ENCODE measurements around the gene MEF2B.
"Not testable (repeated sequence)": the region's sequence is repeated elsewhere in the genome, so short reads cannot be mapped to it uniquely, and the experiment has no call there.

The MEF2B gene

DNA sequence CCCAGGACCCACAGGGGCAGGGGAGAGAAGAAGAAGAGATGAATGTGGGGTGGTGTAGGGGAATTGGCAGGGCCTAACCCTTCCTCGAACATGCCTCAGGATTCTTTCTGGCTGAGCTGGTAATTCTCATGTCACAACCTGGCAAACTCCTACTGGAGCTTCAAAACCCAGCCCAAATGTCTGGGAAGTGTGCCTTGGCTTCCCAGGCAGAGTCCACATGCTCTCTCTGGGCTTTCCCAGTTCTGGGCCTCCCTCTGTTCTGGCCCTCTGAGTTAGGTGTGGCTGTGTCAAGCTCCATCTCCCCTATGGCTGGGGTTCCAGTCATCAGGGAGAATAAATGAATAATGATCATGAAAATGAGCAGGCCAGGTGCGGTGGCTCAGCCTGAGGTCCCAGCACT, 20.6 kb downstream of the MEF2B start:
- Histone ChIP-seq H3K27me3 (replicated peaks; ENCODE audit: insufficient read depth, low read length) (no peaks in the 10 kb centered on the region), H2AFZ (ENCODE audit: low read length) (no peak overlapping the region), H3K4me2 (ENCODE audit: low read depth, low read length) (no peak overlapping the region), H3K4me3 (ENCODE audit: low read length) (no peak overlapping the region), H3K9ac (ENCODE audit: low read length) (no peak overlapping the region), H3K27ac (ENCODE audit: low read length) (no peak overlapping the region), H3K4me1 (ENCODE audit: low read length) (no peaks in the 10 kb centered on the region), H3K9me2 (replicated peaks; ENCODE audit: insufficient read depth, low read length) (no peaks in the 10 kb centered on the region), H3K36me3 (replicated peaks; ENCODE audit: insufficient read depth, low read length) (no peaks in the 10 kb centered on the region), H3K79me2 (ENCODE audit: low read length) (no peaks in the 10 kb centered on the region), H4K20me1 (ENCODE audit: insufficient read depth, low read length) (no peaks in the 10 kb centered on the region), H3F3A (ENCODE audit: insufficient read depth, low read length) (no peaks in the 10 kb centered on the region), H3K9me3 (replicated peaks; ENCODE audit: insufficient read depth, low read length) (no peaks in the 10 kb centered on the region)
- no peak for DNase-seq
- TF ChIP-seq, protein P1, sequence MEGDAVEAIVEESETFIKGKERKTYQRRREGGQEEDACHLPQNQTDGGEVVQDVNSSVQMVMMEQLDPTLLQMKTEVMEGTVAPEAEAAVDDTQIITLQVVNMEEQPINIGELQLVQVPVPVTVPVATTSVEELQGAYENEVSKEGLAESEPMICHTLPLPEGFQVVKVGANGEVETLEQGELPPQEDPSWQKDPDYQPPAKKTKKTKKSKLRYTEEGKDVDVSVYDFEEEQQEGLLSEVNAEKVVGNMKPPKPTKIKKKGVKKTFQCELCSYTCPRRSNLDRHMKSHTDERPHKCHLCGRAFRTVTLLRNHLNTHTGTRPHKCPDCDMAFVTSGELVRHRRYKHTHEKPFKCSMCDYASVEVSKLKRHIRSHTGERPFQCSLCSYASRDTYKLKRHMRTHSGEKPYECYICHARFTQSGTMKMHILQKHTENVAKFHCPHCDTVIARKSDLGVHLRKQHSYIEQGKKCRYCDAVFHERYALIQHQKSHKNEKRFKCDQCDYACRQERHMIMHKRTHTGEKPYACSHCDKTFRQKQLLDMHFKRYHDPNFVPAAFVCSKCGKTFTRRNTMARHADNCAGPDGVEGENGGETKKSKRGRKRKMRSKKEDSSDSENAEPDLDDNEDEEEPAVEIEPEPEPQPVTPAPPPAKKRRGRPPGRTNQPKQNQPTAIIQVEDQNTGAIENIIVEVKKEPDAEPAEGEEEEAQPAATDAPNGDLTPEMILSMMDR (IDR thresholded peaks at IDR 0.05; ENCODE audit: low read length), result no peak
- TF ChIP-seq EZH2 (optimal IDR thresholded peaks at IDR 0.05; ENCODE audit: low read depth, low read length), result no peak
- no peak for TF ChIP-seq EZH2phosphoT487 (IDR thresholded peaks at IDR 0.05; ENCODE audit: low read length)

DNA sequence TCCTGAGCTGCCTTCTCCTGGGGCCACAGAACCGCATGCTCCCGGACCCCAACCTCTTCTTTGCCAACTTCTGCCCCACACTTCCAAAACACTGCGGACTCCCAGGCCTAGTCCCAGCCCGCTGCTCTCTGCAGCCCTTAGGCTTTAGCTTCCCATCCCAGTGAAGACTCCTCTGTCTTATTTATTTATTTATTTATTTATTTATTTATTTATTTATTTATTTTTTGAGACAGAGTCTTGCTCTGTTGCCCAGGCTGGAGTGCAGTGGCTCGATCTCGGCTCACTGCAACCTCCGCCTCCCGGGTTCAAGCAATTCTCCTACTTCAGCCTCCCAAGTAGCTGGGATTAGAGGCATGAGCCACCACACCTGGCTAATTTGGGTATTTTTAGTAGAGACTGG, 21.6 kb downstream of the MEF2B start:
- not testable (repeated sequence) for H3K4me2 ChIP-seq (ENCODE audit: low read depth, low read length); DNase-seq; H3K4me1 ChIP-seq (ENCODE audit: low read length); H3K36me3 ChIP-seq (replicated peaks; ENCODE audit: insufficient read depth, low read length); H3K79me2 ChIP-seq (ENCODE audit: low read length); H4K20me1 ChIP-seq (ENCODE audit: insufficient read depth, low read length); H2AFZ ChIP-seq (ENCODE audit: low read length); H3K9ac ChIP-seq (ENCODE audit: low read length); H3K4me3 ChIP-seq (ENCODE audit: low read length); H3K9me3 ChIP-seq (replicated peaks; ENCODE audit: insufficient read depth, low read length); H3K9me2 ChIP-seq (replicated peaks; ENCODE audit: insufficient read depth, low read length); H3F3A ChIP-seq (ENCODE audit: insufficient read depth, low read length); H3K27me3 ChIP-seq (replicated peaks; ENCODE audit: insufficient read depth, low read length); H3K27ac ChIP-seq (ENCODE audit: low read length)

DNA sequence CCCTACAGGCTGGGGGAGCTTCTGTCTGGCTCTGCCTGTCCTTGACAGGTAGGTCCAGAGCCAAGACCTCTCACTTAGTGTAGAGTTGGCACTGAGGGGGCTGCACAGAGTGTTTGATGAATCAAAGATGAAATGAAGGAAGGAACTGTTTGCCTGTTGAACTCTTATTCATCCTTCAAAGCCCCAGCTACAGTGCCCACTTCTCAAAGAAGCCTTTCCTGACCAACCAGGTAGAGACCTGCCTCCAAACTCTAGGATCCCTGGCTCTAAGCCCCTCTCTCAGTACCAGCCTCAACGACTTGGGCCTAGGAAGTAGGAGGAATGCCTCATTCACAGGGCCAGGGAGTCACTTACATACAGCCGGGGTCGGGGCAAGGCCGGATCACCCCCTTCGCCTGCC, 22.7 kb downstream of the MEF2B start:
- Histone ChIP-seq H3K4me1 (ENCODE audit: low read length) (no peaks in the 10 kb centered on the region), H4K20me1 (ENCODE audit: insufficient read depth, low read length) (no peaks in the 10 kb centered on the region), H3K27me3 (replicated peaks; ENCODE audit: insufficient read depth, low read length) (no peaks in the 10 kb centered on the region), H3K4me3 (ENCODE audit: low read length) (no peak overlapping the region), H2AFZ (ENCODE audit: low read length) (no peak overlapping the region), H3K9ac (ENCODE audit: low read length) (no peak overlapping the region), H3K36me3 (replicated peaks; ENCODE audit: insufficient read depth, low read length) (no peaks in the 10 kb centered on the region), H3F3A (ENCODE audit: insufficient read depth, low read length) (no peaks in the 10 kb centered on the region), H3K4me2 (ENCODE audit: low read depth, low read length) (no peak overlapping the region), H3K79me2 (ENCODE audit: low read length) (no peaks in the 10 kb centered on the region), H3K9me3 (replicated peaks; ENCODE audit: insufficient read depth, low read length) (no peaks in the 10 kb centered on the region), H3K27ac (ENCODE audit: low read length) (no peak overlapping the region), H3K9me2 (replicated peaks; ENCODE audit: insufficient read depth, low read length) (no peaks in the 10 kb centered on the region)
- no peak for DNase-seq
- TF ChIP-seq EZH2 (optimal IDR thresholded peaks at IDR 0.05; ENCODE audit: low read depth, low read length) (no peak), EZH2phosphoT487 (IDR thresholded peaks at IDR 0.05; ENCODE audit: low read length) (no peak)
- TF ChIP-seq, protein P1 (IDR thresholded peaks at IDR 0.05; ENCODE audit: low read length), result no peak

DNA sequence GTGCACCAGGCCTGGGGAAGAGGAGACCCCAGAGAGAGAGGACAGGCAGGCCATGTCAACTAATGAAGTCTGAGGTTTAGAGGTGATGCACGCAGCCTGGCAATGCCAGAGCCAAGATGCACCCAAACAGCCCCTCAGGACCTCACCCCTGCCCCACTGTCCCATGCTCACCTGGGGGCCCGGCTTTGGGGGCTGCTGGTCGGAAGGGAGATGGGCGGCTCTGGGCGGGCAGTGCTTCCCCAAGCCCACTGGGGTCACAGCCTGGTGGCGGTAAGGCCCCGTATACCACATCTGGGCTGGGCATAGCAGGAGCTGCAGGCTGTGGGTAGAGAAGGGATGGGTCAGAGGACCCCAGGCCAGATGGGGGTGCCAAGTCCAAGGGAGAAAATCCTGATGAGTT, 23.2 kb downstream of the MEF2B start:
- no peaks in the 10 kb centered on the region for H3K9me2 ChIP-seq (replicated peaks; ENCODE audit: insufficient read depth, low read length)
- H3F3A ChIP-seq (ENCODE audit: insufficient read depth, low read length), result no peaks in the 10 kb centered on the region
- no peak for DNase-seq
- H2AFZ ChIP-seq (ENCODE audit: low read length), result no peak overlapping the region
- H3K36me3 ChIP-seq (replicated peaks; ENCODE audit: insufficient read depth, low read length), result no peaks in the 10 kb centered on the region
- H3K9ac ChIP-seq (ENCODE audit: low read length), result no peak overlapping the region
- H3K4me2 ChIP-seq (ENCODE audit: low read depth, low read length), result no peak overlapping the region
- no peaks in the 10 kb centered on the region for H3K9me3 ChIP-seq (replicated peaks; ENCODE audit: insufficient read depth, low read length)
- no peaks in the 10 kb centered on the region for H3K4me1 ChIP-seq (ENCODE audit: low read length)
- H3K27ac ChIP-seq (ENCODE audit: low read length), result no peak overlapping the region
- H4K20me1 ChIP-seq (ENCODE audit: insufficient read depth, low read length), result no peaks in the 10 kb centered on the region
- no peak overlapping the region for H3K4me3 ChIP-seq (ENCODE audit: low read length)
- no peaks in the 10 kb centered on the region for H3K27me3 ChIP-seq (replicated peaks; ENCODE audit: insufficient read depth, low read length)
- no peaks in the 10 kb centered on the region for H3K79me2 ChIP-seq (ENCODE audit: low read length)
- TF ChIP-seq, protein P1 (IDR thresholded peaks at IDR 0.05; ENCODE audit: low read length), result no peak
- TF ChIP-seq EZH2 (optimal IDR thresholded peaks at IDR 0.05; ENCODE audit: low read depth, low read length) (no peak), EZH2phosphoT487 (IDR thresholded peaks at IDR 0.05; ENCODE audit: low read length) (no peak)

All from MM.1S (cell line).